ENCODE data around the gene TRAF6.

DNA sequence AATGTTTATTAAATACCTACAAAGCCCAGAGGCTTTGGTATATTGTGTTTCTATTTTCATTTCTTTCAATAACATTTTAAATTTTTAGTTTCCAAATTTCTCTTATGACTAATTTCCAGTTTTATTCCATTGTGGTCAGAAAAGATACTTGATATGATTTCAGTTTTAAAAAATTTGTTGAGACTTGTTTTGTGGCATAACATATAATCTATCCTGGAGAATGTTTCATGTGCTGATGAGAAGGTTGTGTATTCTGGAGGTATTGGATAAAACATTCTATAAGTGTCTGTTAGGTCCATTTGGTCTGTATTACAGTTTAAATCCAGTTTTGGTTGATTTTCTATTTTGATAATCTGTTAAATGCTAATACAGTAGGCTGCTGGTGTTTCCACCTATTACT, 47.9 kb upstream of the TRAF6 start:
- TF ChIP-seq, protein P1, sequence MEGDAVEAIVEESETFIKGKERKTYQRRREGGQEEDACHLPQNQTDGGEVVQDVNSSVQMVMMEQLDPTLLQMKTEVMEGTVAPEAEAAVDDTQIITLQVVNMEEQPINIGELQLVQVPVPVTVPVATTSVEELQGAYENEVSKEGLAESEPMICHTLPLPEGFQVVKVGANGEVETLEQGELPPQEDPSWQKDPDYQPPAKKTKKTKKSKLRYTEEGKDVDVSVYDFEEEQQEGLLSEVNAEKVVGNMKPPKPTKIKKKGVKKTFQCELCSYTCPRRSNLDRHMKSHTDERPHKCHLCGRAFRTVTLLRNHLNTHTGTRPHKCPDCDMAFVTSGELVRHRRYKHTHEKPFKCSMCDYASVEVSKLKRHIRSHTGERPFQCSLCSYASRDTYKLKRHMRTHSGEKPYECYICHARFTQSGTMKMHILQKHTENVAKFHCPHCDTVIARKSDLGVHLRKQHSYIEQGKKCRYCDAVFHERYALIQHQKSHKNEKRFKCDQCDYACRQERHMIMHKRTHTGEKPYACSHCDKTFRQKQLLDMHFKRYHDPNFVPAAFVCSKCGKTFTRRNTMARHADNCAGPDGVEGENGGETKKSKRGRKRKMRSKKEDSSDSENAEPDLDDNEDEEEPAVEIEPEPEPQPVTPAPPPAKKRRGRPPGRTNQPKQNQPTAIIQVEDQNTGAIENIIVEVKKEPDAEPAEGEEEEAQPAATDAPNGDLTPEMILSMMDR (conservative IDR thresholded peaks at IDR 0.05 in 1 of 2, IDR thresholded peaks at IDR 0.05 in 1 of 2; ENCODE audit: extremely low read depth in 1 of 2, insufficient read depth in 1 of 2, low read depth in 1 of 2, low read length in 2 of 2), result no peak
- no peak for TF ChIP-seq EZH2 (IDR thresholded peaks at IDR 0.05; ENCODE audit: borderline replicate concordance, low read length)
